Thoracic aorta (tissue), 2 donors: Measurements from ENCODE around the gene SLC7A9. TPM values are rescaled to one million over a fixed set of nuclear protein-coding genes. Genes with fewer than 3 reads are reported as not detected.

Experiments
- ATAC-seq: fragments of 150-250 bp; one replicate; pipeline ENCODE4 v1.8.0; 2017; ENCODE audit warnings: low read depth; ENCODE audit not compliant: insufficient number of reproducible peaks, low FRiP score
- DNase-seq: peaks from one replicate; pipeline ENCODE4 v3.0.0-alpha.2; 2020; ENCODE audit warnings: low spot score
- H3K27ac ChIP-seq, 2 donors: fragments of 200-600 bp; sonication (generic); 1 replicate in 1 of 2; 2 replicates in 1 of 2; pipeline ENCODE4 v1.5.1; 2016; ENCODE audit warnings: mild to moderate bottlenecking in 2 of 2, moderate library complexity in 2 of 2
- H3K27me3 ChIP-seq: fragments of 200-600 bp; sonication (generic); replicated peaks from 2 replicates; pipeline ENCODE4 v1.6.0; 2016; ENCODE audit warnings: mild to moderate bottlenecking; ENCODE audit not compliant: insufficient read depth
- H3K36me3 ChIP-seq: fragments of 200-600 bp; sonication (generic); one replicate; pipeline ENCODE4 v1.5.1; 2016
- H3K4me1 ChIP-seq, 2 donors: fragments of 200-600 bp; sonication (generic); 1 replicate in 1 of 2; 2 replicates in 1 of 2; pipeline versions ENCODE4 v1.5.1 to v1.6.0; 2016; ENCODE audit warnings: low read depth in 2 of 2, mild to moderate bottlenecking in 1 of 2; ENCODE audit not compliant: control insufficient read depth in 1 of 2
- H3K4me3 ChIP-seq: fragments of 200-600 bp; sonication (generic); 2 replicates; pipeline ENCODE4 v1.5.1; 2016; ENCODE audit warnings: mild to moderate bottlenecking
- H3K9me3 ChIP-seq: fragments of 200-600 bp; sonication (generic); 2 replicates; pipeline ENCODE4 v1.5.1; 2016
- CTCF ChIP-seq: fragments of 200-600 bp; sonication (generic); IDR thresholded peaks from one replicate; pipeline ENCODE4 v1.5.1; 2019; ENCODE audit warnings: antibody characterized with exemption
- total RNA-seq, 2 donors: library from RNA; depleted of rRNA; stranded (reverse); fragments of >200 nt; gene quantifications; one replicate each; pipeline versions ENCODE4 v1.1.0 to v1.2.3, GENCODE V29; 2016

The SLC7A9 gene
- total RNA-seq, 2 donors from 2014 or later, result 0.56 TPM; not detected in 1

GRCh38 chr19:32881766-32882165 lies 12.2 kb upstream of the SLC7A9 start:
- H3K9me3 ChIP-seq, result no peaks in the 10 kb centered on the region
- H3K4me3 ChIP-seq, result no peak overlapping the region
- H3K27me3 ChIP-seq, result no peaks in the 10 kb centered on the region
- no peaks in the 10 kb centered on the region for H3K4me1 ChIP-seq
- no peak overlapping the region for H3K27ac ChIP-seq
- H3K36me3 ChIP-seq, result peaks cover 23% of the 10 kb centered on the region
- no peak for DNase-seq
- no peak for ATAC-seq
- no peak for TF ChIP-seq CTCF

GRCh38 chr19:32880622-32881021 lies 11.1 kb upstream of the SLC7A9 start:
- H3K36me3 ChIP-seq, result peaks cover 19% of the 10 kb centered on the region
- H3K4me3 ChIP-seq, result no peak overlapping the region
- H3K27ac ChIP-seq, result no peak overlapping the region
- no peak for TF ChIP-seq CTCF
- DNase-seq (no peak), ATAC-seq (no peak)
- H3K27me3 ChIP-seq, result no peaks in the 10 kb centered on the region
- H3K9me3 ChIP-seq, result no peaks in the 10 kb centered on the region
- H3K4me1 ChIP-seq, result no peaks in the 10 kb centered on the region

GRCh38 chr19:32879741-32880140 lies 10.2 kb upstream of the SLC7A9 start:
- no peaks in the 10 kb centered on the region for H3K4me1 ChIP-seq
- DNase-seq (no peak), ATAC-seq (no peak)
- no peak overlapping the region for H3K4me3 ChIP-seq
- H3K27ac ChIP-seq, result no peak overlapping the region
- H3K9me3 ChIP-seq, result no peaks in the 10 kb centered on the region
- H3K27me3 ChIP-seq, result no peaks in the 10 kb centered on the region
- peaks cover 17% of the 10 kb centered on the region for H3K36me3 ChIP-seq
- no peak for TF ChIP-seq CTCF

- no peaks in the 10 kb centered on the region for H3K27me3 ChIP-seq
- DNase-seq, result no peak
- no peaks in the 10 kb centered on the region for H3K9me3 ChIP-seq
- ATAC-seq, result no peak
- H3K4me3 ChIP-seq, result no peak overlapping the region
- H3K36me3 ChIP-seq, result peaks cover 17% of the 10 kb centered on the region
- no peak overlapping the region for H3K27ac ChIP-seq
- TF ChIP-seq CTCF, result no peak
- H3K4me1 ChIP-seq, result no peaks in the 10 kb centered on the region
These were observed 9.4 kb upstream of the SLC7A9 start for GRCh38 chr19:32878988-32879387.

GRCh38 chr19:32877977-32878745 lies 8.6 kb upstream of the SLC7A9 start:
- Histone ChIP-seq H3K27ac (no peak overlapping the region), H3K4me3 (no peak overlapping the region), H3K4me1 (no peaks in the 10 kb centered on the region), H3K27me3 (no peaks in the 10 kb centered on the region), H3K36me3 (peaks cover 17% of the 10 kb centered on the region), H3K9me3 (no peaks in the 10 kb centered on the region)
- ATAC-seq (no peak), DNase-seq (no peak)
- no peak for TF ChIP-seq CTCF
